Left ventricle myocardium inferior (tissue), 1 donor: ENCODE results near the gene MRGPRX2. TPM values are rescaled to one million over a fixed set of nuclear protein-coding genes. Genes with fewer than 3 reads are reported as not detected.

Experiments used
- DNase-seq: peaks from one replicate; pipeline ENCODE4 v3.0.0-alpha.2; 2020
- H3K27ac ChIP-seq: fragments of 200-600 bp; replicated peaks from 2 replicates; pipeline ENCODE4 v1.8.0; 2021
- H3K27me3 ChIP-seq: fragments of 200-600 bp; 2 replicates; pipeline ENCODE4 v1.8.0; 2021; ENCODE audit warnings: low read depth
- H3K36me3 ChIP-seq: fragments of 200-600 bp; 2 replicates; pipeline ENCODE4 v1.8.0; 2021
- H3K4me1 ChIP-seq: fragments of 200-600 bp; 2 replicates; pipeline ENCODE4 v1.8.0; 2021
- H3K4me3 ChIP-seq: fragments of 200-600 bp; 2 replicates; pipeline ENCODE4 v1.8.0; 2021; ENCODE audit warnings: mild to moderate bottlenecking, moderate library complexity
- H3K9me3 ChIP-seq: fragments of 200-600 bp; replicated peaks from 2 replicates; pipeline ENCODE4 v1.8.0; 2021
- CTCF ChIP-seq: fragments of 200-600 bp; IDR thresholded peaks from 2 replicates; pipeline ENCODE4 v1.8.0; 2021; ENCODE audit warnings: antibody characterized with exemption, mild to moderate bottlenecking, borderline replicate concordance
- intact Hi-C: fragments of 100-400 bp; cut with micrococcal nuclease; formaldehyde crosslinking; loops from one replicate; pipeline ENCODE4 v1.11.0; 2022
- long read RNA-seq: library from polyadenylated mRNA; unstranded; transcript quantifications from one replicate; pipeline ENCODE4 v2.0.0, GENCODE V29; 2021
- total RNA-seq: library from RNA; stranded (reverse); fragmentation: NEBNext Ultra II Directional; extraction: Animal tissue kit (Norgen Biotek cat#: 25700); gene quantifications from one replicate; pipeline ENCODE4 v1.2.1, GENCODE V29; 2021
- donor health status: DM: no; HTN: yes; CAD: no; lungs with severe emphysema.

The MRGPRX2 gene
- not detected for total RNA-seq
- long read RNA-seq: 0 reads

GRCh38 chr11:19060629-19061028, at the start of gene MRGPRX2:
TSS of gene MRGPRX2 (minus strand) at chr11:19060717. CDS start at chr11:19056402, 4,315 bp downstream.
- Histone ChIP-seq H3K9me3 (no peaks in the 10 kb centered on the region), H3K27ac (no peak within 1 kb of the TSS), H3K27me3 (peaks cover 23% of the 10 kb centered on the region), H3K4me1 (no peaks in the 10 kb centered on the region), H3K36me3 (no peaks in the 10 kb centered on the region), H3K4me3 (no peak within 1 kb of the TSS)
- no peak for DNase-seq
- intact Hi-C loops: no loop called here
- no peak for TF ChIP-seq CTCF

DNA sequence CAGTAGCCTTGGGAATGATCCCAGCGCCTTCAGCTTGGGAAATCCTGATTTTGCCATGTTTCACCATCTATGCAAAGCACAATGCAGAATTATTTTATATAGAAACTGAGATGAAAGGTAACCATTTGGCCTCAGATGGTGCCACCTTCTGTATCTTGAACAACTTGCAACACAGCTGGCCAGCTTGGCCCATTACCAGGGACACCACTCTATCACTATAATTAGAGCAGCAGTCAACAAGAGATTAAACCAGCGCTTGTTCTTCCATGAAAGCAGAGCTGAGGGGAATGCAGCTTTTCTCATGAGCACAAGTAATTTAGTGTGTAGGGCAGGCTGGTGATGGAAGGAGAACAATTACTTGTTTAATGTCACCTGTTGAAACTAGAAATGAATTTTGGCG, 49.8 kb upstream of the MRGPRX2 start:
- Histone ChIP-seq H3K36me3 (no peaks in the 10 kb centered on the region), H3K27me3 (no peaks in the 10 kb centered on the region), H3K4me1 (peaks cover 22% of the 10 kb centered on the region), H3K9me3 (no peaks in the 10 kb centered on the region), H3K27ac (peak overlapping the region; percentile 63), H3K4me3 (no peak overlapping the region)
- peak; percentile 54 for DNase-seq
- intact Hi-C loops: no loop called here
- peak; percentile 25 for TF ChIP-seq CTCF

- Histone ChIP-seq H3K4me3 (no peak overlapping the region), H3K36me3 (no peaks in the 10 kb centered on the region), H3K9me3 (no peaks in the 10 kb centered on the region), H3K4me1 (peaks cover 22% of the 10 kb centered on the region), H3K27ac (no peak overlapping the region), H3K27me3 (no peaks in the 10 kb centered on the region)
- intact Hi-C loops: no loop called here
- DNase-seq: no peak
- TF ChIP-seq CTCF: no peak
These were observed 46.6 kb upstream of the MRGPRX2 start for GRCh38 chr11:19107125-19107524.

DNA sequence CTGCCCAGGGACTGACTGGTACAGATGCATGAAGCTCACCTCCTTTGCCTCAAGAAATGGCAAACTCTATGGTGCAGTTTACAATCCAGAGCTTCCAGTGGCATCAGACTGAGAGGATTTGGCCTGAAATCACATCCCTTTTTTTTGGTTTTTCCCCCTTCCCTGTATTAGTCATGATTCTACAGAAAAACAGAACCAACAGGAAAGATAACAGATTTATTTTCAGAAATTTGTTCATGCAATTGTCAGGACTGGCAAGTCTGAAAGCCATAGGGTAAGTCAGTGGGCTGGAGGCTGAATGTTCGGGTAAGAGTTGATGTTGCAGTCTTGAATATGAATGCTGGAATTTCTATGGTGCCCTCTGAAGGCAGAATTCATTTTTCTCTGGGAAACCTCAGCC, 44.5 kb upstream of the MRGPRX2 start:
- Histone ChIP-seq H3K27me3 (no peaks in the 10 kb centered on the region), H3K4me3 (no peak overlapping the region), H3K36me3 (no peaks in the 10 kb centered on the region), H3K4me1 (peaks cover 8% of the 10 kb centered on the region), H3K9me3 (peaks cover 5% of the 10 kb centered on the region), H3K27ac (no peak overlapping the region)
- no peak for TF ChIP-seq CTCF
- no peak for DNase-seq
- intact Hi-C loops: no loop called here

DNA sequence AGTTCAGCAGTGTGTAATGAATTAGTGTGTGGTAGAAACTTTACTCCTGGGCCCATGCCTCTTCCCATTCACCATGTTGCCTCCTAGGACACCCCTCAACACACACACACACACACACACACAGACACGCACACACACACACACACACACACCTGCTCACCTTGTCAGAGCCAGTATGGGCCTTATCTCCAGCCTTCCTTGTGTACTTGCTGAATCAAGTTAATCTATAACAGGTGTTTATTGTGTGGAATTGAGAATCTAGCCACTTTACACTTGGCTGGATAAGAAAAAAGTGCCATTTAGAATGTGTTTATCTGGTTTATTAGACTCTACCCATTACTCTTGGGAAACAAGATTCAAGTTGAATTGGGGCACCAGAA, 42.0 kb upstream of the MRGPRX2 start:
- no peak for TF ChIP-seq CTCF
- intact Hi-C loops: no loop called here

More for the DNA sequence above, 42.0 kb upstream of the MRGPRX2 start:
- H3K9me3 ChIP-seq: peaks cover 5% of the 10 kb centered on the region
- no peaks in the 10 kb centered on the region for H3K36me3 ChIP-seq
- no peak for DNase-seq
- no peak overlapping the region for H3K4me3 ChIP-seq
- H3K4me1 ChIP-seq: no peaks in the 10 kb centered on the region
- H3K27ac ChIP-seq: no peak overlapping the region
- H3K27me3 ChIP-seq: peaks cover 4% of the 10 kb centered on the region
